HL-60/S4 treated with retinoic acid at 250 ng/mL for 4 days and 3 days (cell line): ENCODE results near the gene PRDM2.

ENCODE experiments used
- in situ Hi-C: fragments of 300-500 bp; cut with MboI; formaldehyde crosslinking; loops from 2 replicates; pipeline ENCODE4 v1.7.0; 2022; ENCODE audit warnings: low sequenced_read_pairs

Gene PRDM2

GRCh38 chr1:13788795-13789194 lies 88.8 kb downstream of the PRDM2 start:
- in situ Hi-C loops = no loop called here

- in situ Hi-C loops = no loop called here
Observed at GRCh38 chr1:13790290-13791030, 90.5 kb downstream of the PRDM2 start.

- in situ Hi-C loops = no loop called here
Observed at GRCh38 chr1:13792419-13792818, 92.4 kb downstream of the PRDM2 start.

GRCh38 chr1:13793088-13793730 lies 93.2 kb downstream of the PRDM2 start:
- in situ Hi-C loops = no loop called here

DNA sequence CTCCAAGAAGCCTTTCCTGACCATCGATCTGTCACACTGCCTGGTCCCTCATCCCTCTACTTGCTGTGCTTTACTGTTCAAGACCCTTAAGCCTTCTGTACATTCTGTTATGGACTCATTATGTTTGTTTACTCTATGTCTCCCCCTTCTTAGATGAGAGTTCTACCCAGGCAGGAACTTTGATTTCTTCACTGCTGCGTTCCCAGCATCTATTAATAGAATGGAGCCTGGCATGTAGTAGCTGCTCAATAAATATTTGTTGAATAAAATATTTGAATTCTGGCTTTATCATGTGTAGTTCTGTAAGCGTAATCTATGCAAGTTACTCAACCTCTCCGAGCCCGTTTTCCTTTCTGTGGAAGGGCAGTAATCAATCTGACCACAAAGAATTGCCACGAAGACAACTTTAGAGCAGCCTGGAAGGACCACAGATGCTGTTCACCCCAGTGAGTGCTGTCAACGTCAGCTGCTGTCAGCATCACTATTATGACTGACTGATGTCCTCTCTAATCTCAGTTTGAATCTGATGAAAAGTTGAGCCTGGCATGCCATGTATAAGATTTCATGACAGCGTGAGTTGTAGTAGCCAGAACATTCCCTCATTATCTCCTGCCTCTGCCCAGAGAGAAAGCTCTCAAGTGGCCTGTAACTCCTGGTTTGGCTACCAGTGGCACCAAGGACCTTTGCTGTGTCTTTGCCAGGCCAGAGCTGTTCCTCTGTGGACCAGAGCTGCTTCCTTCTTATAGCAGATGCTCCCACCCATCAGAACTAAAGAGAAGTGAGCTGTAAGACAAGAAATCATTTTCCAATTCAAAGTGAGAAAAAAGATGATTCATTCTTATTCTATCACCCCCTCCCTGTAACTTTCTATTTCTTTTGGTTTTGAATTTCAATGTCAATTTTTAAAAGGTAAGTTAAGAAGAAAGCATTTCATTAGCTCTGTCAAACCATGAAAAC lies 94.5 kb downstream of the PRDM2 start:
- in situ Hi-C loops = no loop called here

DNA sequence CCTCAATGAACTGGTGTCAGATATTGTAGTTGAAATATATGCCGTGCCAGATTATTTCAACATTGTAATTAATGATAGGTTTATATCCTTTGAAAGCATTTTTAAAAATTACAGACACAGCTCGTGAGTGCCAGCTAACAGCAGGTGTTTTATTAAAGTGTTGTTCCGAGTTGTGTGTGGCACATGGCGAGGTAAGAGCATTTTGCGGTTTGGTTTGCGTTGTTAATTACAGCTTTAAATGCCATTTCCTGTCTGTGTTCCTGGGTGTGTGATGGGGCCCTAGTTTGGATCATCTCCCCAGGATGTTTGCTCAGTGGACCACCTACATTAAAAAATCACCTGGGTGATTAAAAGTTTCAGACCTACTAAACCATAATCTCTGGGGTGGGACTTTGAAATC lies 97.4 kb downstream of the PRDM2 start:
- in situ Hi-C loops = no loop called here

DNA sequence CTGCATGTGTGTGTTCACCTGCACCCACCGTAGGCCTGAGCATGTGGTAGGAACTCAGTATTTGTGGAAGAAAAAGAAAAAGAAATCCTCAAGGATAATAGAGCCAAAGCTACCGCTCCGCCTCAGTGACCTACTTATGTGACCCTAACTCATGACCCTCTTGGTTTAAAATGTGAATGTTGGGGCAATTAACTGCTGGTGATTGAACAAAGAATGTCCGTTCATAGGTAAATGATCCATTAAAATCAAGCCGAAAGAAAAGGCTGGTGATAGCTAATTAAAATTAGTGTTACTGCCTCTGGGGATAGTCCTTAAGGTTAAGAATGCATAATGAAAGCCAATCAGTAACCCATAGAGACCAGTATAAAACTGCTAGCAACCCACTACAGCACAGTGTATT lies 98.1 kb downstream of the PRDM2 start:
- in situ Hi-C loops = no loop called here

- in situ Hi-C loops = no loop called here
Observed at GRCh38 chr1:13799502-13800283, 99.7 kb downstream of the PRDM2 start.

DNA sequence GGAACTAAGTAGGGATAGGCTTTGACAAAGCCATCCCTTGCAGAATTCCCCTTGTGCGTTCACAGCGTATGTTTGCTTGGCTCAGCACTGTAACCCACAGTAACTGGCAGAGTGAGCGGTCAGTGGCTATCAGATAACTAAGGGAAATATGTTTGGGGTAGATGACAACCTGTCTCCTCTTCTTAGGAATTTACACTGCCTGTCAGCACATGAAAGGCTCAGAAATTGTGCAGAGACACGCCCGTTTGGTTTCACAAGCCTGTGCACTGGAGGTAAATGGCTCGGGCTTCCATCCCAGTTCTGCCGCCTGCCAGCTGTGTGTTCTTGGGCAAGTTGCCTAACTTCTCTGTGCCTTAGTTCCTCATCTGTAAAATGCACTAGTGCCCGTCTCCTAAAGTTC lies 101.2 kb downstream of the PRDM2 start:
- in situ Hi-C loops = no loop called here

- in situ Hi-C loops = no loop called here
Observed at GRCh38 chr1:13801655-13802486, 101.9 kb downstream of the PRDM2 start.

GRCh38 chr1:13802782-13803545 lies 103.0 kb downstream of the PRDM2 start:
- in situ Hi-C loops = no loop called here

DNA sequence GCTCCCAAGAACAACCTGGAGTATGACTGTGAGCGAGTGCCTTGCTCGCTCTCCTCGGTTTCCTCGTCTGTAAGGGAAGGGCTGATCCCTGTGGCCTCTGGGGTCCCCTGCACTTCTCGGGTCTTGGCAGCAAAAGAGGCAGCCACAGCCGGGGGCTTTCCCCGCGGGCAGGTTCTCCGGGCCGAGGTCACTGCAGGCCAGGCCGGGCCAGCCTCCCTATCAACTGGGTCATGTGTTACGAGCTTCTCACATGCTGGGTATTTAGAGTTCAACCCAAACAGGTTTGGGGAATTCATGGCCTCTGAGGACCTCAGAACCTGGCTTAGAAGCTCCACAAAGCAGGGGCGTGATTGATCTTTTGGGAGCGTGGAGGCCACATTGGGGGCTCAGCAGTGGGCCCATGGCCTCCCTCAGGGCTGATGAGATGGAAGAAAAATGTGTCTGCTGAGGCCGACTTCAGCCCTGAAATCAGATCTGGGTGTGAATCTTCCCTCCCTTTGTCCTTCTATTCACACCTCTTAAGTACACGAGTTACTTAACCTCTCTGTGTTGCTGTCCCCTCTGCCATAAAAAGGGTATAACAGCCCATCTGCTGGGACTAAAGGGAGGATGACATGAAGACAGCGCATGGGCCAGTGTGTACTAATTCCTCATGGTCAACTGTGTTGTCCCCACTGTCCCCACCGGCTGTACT lies 103.7 kb downstream of the PRDM2 start:
- in situ Hi-C loops = no loop called here

GRCh38 chr1:13804240-13804633 lies 104.2 kb downstream of the PRDM2 start:
- in situ Hi-C loops = no loop called here

GRCh38 chr1:13805431-13805830 lies 105.4 kb downstream of the PRDM2 start:
- in situ Hi-C loops = no loop called here

DNA sequence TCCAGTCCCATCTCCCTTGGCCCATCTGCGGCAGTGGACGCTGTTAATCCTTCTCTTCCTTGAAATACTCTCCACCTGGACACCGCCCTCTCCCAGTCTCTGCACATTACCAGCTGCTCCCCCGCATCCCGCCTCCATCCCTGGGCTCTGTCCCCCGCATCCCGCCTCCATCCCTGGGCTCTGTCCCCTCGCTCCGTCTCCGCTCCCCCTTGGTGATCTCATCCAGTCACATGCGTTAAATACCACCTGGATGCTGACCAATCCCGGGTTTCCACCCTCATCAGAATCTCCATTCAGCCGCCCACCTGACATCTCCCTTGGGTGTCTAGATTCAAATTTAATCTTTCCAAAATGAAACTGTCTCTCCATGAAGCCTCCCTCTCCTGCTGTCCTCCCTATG lies 106.1 kb downstream of the PRDM2 start:
- in situ Hi-C loops = no loop called here

DNA sequence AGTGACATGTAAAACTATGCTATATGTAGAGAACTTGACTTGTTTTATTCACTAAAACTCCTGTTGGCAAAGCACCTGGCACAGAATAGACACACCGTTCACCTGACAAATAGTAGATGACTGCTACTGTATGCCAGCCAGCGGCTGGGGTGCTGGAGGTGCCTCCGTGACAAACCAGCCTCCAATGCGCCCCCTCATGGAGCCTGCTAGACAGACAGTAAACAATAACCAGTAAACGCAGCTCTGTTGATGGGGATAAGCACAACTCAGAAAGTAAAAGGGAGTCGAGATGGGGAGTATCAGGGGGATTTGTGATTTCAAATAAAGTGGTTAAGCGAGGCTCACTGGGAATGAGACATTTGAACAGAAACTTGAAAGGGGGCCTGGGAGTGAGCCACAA lies 107.2 kb downstream of the PRDM2 start:
- in situ Hi-C loops = no loop called here

- in situ Hi-C loops = no loop called here
Observed at GRCh38 chr1:13808729-13809131, 108.7 kb downstream of the PRDM2 start.

- in situ Hi-C loops = no loop called here
Observed at GRCh38 chr1:13809461-13810159, 109.6 kb downstream of the PRDM2 start.
